Measurements from ENCODE around the gene RAD51C. TPM values are rescaled to one million over a fixed set of nuclear protein-coding genes. Genes with fewer than 3 reads are reported as not detected.
"Not testable (repeated sequence)": the region's sequence is repeated elsewhere in the genome, so short reads cannot be mapped to it uniquely, and the experiment has no call there.

RAD51C gene
- total RNA-seq, result 74.7 and 77.4 TPM in 2 replicates

- intact Hi-C loops (cut with micrococcal nuclease), result loop anchor here (1.0 to 2.0 kb wide), 7 partner anchors 10 to 463 kb away; partner anchors contain the start of genes PRR11, SKA2 and TRIM37
These were observed at the start of gene RAD51C for GRCh38 chr17:58692239-58693055. Gene RAD51C, plus strand, starts transcription at chr17:58692602. Its CDS starts 42 bp downstream, at chr17:58692644.

GRCh38 chr17:58643147-58643546 lies 49.3 kb upstream of the RAD51C start:
- intact Hi-C loops (cut with micrococcal nuclease), result no loop called here

GRCh38 chr17:58648236-58648635 lies 44.2 kb upstream of the RAD51C start:
- intact Hi-C loops (cut with micrococcal nuclease), result no loop called here

- intact Hi-C loops (cut with micrococcal nuclease), result not testable (repeated sequence)
These were observed 34.2 kb upstream of the RAD51C start for GRCh38 chr17:58657962-58658803.

- intact Hi-C loops (cut with micrococcal nuclease), result loop anchor here (1.0 kb wide), 11 partner anchors 28 to 809 kb away; partner anchors contain the start of genes MKS1, MRPS23, PRR11 and RAD51C
These were observed 33.3 kb upstream of the RAD51C start for GRCh38 chr17:58658804-58659713.

GRCh38 chr17:58659714-58660084 lies 32.7 kb upstream of the RAD51C start:
- intact Hi-C loops (cut with micrococcal nuclease), result loop anchor here (1.0 kb wide), 11 partner anchors 28 to 809 kb away; partner anchors contain the start of genes MKS1, MRPS23, PRR11 and RAD51C

- intact Hi-C loops (cut with micrococcal nuclease), result no loop called here
These were observed 31.8 kb upstream of the RAD51C start for GRCh38 chr17:58660621-58661020.

- intact Hi-C loops (cut with micrococcal nuclease), result no loop called here
These were observed 30.9 kb upstream of the RAD51C start for GRCh38 chr17:58661499-58661898.

- intact Hi-C loops (cut with micrococcal nuclease), result no loop called here
These were observed 28.1 kb upstream of the RAD51C start for GRCh38 chr17:58664302-58664701.

- intact Hi-C loops (cut with micrococcal nuclease), result no loop called here
These were observed 26.2 kb upstream of the RAD51C start for GRCh38 chr17:58665946-58666857.

GRCh38 chr17:58666858-58667267 lies 25.5 kb upstream of the RAD51C start:
- intact Hi-C loops (cut with micrococcal nuclease), result no loop called here

GRCh38 chr17:58667934-58668597 lies 24.3 kb upstream of the RAD51C start:
- intact Hi-C loops (cut with micrococcal nuclease), result no loop called here

GRCh38 chr17:58668598-58668935 lies 23.8 kb upstream of the RAD51C start:
- intact Hi-C loops (cut with micrococcal nuclease), result no loop called here

GRCh38 chr17:58669853-58670252 lies 22.5 kb upstream of the RAD51C start:
- intact Hi-C loops (cut with micrococcal nuclease), result no loop called here

- intact Hi-C loops (cut with micrococcal nuclease), result no loop called here
These were observed 20.4 kb upstream of the RAD51C start for GRCh38 chr17:58671969-58672368.

- intact Hi-C loops (cut with micrococcal nuclease), result no loop called here
These were observed 15.1 kb upstream of the RAD51C start for GRCh38 chr17:58677194-58677880.

- intact Hi-C loops (cut with micrococcal nuclease), result not testable (repeated sequence)
These were observed 14.1 kb upstream of the RAD51C start for GRCh38 chr17:58678287-58678686.

- intact Hi-C loops (cut with micrococcal nuclease), result no loop called here
These were observed 13.0 kb upstream of the RAD51C start for GRCh38 chr17:58679263-58680037.
